NCI-H2227 (cell line): ENCODE results near the gene BCL2L12.
"Not testable (repeated sequence)": the region's sequence is repeated elsewhere in the genome, so short reads cannot be mapped to it uniquely, and the experiment has no call there.

ENCODE experiments used
- DNase-seq: peaks from one replicate; lab custom pipeline; 2025; ENCODE audit not compliant: unreplicated experiment; lab: John Stamatoyannopoulos, UW

BCL2L12 gene

GRCh38 chr19:49665351-49666119, at the start of gene BCL2L12, which contains the start of gene IRF3:
Gene BCL2L12, plus strand, starts transcription at chr19:49665933. Its CDS starts 760 bp downstream, at chr19:49666693.
Gene IRF3, minus strand, starts transcription at chr19:49665857. Its CDS starts 1,019 bp downstream, at chr19:49664838.
- DNase-seq: peak; percentile 91

GRCh38 chr19:49616532-49616931, 49.2 kb upstream of the BCL2L12 start:
- DNase-seq: no peak

GRCh38 chr19:49616945-49617344, 48.8 kb upstream of the BCL2L12 start:
- DNase-seq: no peak

DNA sequence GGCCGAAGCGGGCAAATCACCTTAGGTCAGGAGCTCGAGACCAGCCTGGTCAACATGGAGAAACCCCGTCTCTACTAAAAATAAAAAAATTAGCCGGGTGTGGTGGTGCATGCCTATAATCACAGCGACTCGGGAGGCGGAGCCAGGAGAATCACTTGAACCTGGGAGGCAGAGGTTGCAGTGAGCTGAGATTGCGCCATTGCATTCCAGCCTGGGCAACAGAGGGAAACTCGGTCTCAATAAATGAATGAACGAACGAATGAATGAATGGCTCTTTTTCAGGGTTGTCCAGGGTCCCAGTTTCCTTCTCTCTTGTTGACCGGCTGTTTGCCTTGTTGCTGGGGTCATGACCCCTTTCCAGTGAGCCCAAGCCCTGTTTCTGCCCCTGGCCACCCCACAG, 47.9 kb upstream of the BCL2L12 start:
- not testable (repeated sequence) for DNase-seq

- DNase-seq: no peak
These were observed 40.5 kb upstream of the BCL2L12 start for GRCh38 chr19:49624967-49625910.

- no peak for DNase-seq
These were observed 39.5 kb upstream of the BCL2L12 start for GRCh38 chr19:49626226-49626625.

DNA sequence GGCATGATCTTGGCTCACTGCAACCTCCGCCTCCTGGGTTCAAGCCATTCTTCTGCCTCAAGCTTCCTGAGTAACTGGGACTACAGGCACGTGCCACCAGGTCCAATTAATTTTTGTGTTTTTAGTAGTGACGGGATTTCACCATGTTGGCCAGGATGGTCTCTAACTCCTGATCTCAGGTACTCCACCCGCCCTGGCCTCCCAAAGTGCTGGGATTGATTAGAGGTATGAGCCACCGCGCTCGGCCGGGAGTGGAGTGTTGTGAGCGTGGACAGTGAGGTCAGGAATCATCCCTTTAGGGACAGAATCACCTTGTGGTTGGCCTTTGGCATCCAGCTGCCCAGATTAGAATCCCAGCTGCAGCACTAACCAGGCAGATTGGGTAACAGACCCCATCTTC, 36.1 kb upstream of the BCL2L12 start:
- DNase-seq: no peak

DNA sequence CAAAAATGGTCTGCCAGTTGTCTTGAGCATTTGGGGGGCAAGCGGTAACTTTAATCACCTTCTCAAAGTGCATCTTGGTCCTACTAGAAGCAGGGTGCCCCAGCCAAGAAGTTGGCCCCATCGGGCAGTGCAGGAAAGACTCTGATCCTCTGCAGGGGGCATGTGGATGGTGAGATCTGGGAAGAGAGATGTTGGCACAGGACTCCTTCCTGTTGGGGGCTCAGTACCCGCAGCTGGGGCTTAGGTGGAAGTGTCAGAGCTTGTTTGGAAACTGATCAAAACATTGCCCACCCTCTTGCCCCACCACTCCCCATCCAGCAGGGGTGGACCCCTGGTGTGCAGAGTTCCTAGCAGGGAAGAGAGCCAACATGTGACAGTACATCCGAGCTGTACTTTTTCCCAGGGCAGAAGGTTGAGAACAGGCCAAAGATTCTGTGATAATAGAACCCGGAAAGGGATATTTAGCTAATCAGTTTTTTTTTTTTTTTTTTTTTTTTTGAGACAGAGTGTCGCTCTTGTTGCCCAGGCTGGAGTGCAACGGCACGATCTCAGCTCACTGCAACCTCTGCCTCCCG, 34.6 kb upstream of the BCL2L12 start:
- DNase-seq: no peak

DNA sequence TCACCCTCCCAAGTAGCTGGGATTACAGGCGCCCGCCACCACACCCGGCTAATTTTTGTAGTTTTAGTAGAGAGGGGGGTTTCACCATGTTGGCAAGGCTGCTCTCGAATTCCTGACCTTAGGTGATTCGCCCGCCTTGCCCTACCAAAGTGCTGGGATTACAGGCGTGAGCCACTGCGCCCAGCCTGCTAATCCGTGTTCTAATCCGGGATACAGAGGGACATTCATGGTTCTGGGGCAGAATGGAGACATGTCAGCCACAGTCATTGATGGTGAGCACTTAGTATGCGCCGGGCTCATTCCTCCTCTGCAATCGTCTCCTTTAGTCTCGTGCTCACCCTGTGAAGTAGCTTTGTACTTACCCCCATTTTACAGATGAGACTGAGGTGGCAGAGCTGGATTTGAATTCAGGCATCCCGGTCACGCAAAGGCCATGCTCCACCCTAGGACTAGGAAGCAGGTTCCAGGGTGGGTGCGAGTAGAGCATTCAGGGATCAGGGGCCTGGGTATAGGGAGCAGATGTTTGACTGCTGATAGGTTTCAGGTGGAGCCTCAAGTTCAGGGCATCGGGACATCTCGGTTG, 34.0 kb upstream of the BCL2L12 start:
- DNase-seq: no peak

DNA sequence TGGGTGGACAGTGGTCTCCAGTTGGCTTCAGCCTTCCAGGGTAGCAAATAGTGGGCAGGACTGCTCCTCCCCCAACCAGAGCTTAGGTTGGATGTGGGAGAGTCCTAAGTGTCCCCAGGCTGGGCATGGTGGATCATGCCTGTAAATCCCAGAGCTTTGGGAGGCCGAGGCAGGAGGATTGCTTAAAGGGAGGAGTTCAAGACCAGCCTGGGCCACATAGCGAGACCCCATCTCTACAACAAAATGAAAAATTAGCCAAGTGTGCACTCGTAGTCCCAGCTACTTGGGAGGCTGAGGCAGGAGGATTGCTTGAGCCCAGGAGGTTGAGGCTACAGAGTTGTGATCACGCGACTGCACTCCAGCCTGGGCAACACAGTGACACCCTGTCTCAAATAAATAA, 33.2 kb upstream of the BCL2L12 start:
- DNase-seq: no peak

DNA sequence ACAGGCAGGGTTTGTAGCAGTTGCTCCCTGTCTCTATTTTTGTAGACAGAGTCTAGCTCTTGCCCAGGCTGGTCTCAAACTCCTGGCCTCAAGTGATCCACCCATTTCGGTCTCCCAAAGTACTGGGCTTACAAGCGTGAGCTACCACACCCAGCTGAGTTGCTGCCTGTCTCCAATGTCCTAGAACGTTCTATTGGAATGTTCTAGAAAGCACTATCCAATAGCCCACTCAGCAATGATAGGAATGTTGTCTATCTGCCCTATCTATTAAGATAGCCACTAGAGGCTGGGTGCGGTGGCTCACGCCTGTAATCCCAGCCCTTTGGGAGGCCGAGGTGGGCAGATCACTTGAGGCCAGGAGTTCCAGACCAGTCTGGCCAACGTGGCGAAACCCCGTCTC, 32.5 kb upstream of the BCL2L12 start:
- not testable (repeated sequence) for DNase-seq

GRCh38 chr19:49635530-49636232, 30.1 kb upstream of the BCL2L12 start:
- no peak for DNase-seq

DNA sequence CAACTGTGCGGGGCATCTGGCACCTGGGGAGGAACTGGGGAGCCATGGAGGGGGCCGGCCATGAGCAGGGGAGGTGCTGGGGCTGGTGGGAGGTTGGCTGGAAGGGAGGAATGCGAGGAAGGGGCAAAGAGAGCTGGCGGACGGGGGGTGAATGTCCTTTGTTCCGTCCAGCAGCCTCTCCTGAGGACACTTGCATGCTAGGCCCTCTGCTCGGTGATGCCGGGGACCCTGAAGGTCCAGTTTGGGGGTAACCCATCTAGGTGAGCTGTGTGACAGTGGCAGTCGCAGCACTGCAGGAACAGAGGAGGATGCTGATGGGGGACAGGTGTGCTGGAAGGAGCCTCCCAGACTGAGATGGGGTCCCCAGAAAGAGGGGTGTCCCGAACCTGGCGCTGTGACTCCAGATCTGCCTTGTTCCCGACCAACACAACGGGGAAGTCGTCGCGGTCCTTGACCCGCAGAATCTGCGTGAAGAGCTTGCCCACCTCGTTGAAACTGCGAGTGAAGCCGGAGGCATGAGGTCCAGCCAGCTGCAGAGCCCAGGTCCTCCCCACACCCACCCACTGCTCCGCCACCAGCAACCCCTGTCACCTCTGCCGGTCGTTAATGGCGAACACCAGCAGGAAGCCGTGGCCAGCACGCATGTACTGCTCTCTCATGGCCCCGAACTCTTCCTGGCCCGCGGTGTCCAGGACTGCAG, 29.4 kb upstream of the BCL2L12 start:
- DNase-seq: no peak

- DNase-seq: no peak
These were observed 27.7 kb upstream of the BCL2L12 start for GRCh38 chr19:49637821-49638738.

GRCh38 chr19:49639401-49640112, 26.2 kb upstream of the BCL2L12 start:
- no peak for DNase-seq

DNA sequence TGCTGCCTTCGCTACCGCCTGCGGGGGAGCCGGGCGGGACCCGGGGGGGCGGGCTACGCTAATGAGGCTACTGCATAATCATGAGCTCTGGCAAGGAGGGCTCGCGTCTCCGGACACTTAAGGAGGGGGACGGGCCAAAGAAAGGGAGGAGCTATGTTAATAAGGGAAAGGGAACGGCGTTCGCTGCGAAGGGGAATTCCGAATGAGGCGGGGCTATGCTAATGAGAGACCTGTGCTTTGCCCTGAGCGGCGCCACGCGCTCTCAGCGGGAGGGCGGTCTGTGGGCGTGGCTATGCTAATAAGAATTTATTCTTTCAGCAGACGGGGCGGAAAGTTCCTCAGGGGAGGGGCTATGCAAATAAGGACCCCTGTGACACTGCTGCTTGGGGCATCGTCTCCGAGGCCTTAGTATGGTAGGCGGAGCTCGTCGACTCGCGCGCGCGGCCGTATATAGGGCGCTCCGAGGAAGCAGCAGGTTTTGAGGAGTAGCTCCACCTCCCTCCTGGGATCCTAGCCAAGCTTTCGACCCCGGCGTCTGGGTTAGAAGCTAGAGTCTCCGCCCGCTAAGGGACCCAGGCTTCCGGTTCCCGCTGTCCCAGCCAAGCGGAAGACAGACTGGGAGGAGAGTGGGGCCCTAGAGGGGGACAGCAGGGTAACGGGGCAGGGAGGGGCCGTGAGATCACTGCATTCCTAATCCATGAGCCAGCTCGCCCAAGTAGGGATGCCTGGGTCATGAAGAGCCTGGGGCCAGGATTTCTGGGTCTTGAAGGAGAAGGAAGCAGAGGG, 25.4 kb upstream of the BCL2L12 start, which contains the start of gene RRAS:
Gene RRAS (minus strand): TSS at position 31 of the 786 bp plus-strand sequence. CDS start 45 bp downstream, outside the sequence.
- DNase-seq: peak; percentile 98
